ENCODE data around the gene CSF1R. TPM values are rescaled to one million over a fixed set of nuclear protein-coding genes. Genes with fewer than 3 reads are reported as not detected.

Gene CSF1R
- polyA plus RNA-seq, 1 of the 3 experiments (the other 2 are of a cell fraction) = 0.25 TPM

- Histone ChIP-seq H3K27me3 (ENCODE audit: insufficient read depth) (no peaks in the 10 kb centered on the region), H4K20me1 (ENCODE audit: insufficient read depth) (no peaks in the 10 kb centered on the region), H3K4me2 (peak overlapping the region; percentile 62), H3K9ac (peak overlapping the region; percentile 42; the same call in 1 of the 2 replicates), H3K4me1 (ENCODE audit: control insufficient read depth in 1 of 2, insufficient read depth in 2 of 2, low read depth in 1 of 2, low read length in 1 of 2) (peaks cover 6 to 22% of the 10 kb centered on the region in 2 experiments), H3F3A (replicated peaks; ENCODE audit: insufficient read depth) (peaks cover 32% of the 10 kb centered on the region), H2AFZ (ENCODE audit: low read depth) (no peak overlapping the region), H3K9me2 (no peaks in the 10 kb centered on the region), H3K36me3 (replicated peaks in 1 of 2; ENCODE audit: control insufficient read depth in 1 of 2, insufficient read depth in 2 of 2, low read length in 1 of 2) (peaks cover 72 to 80% of the 10 kb centered on the region in 2 experiments), H3K27ac (ENCODE audit: low read depth in 2 of 2, low read length in 1 of 2) (peak overlapping the region; percentile 43 to 94), H3K79me2 (ENCODE audit: insufficient read depth) (peaks cover 24% of the 10 kb centered on the region; the same call in 1 of the 2 replicates), H3K4me3 (ENCODE audit: low read depth in 2 of 2, low read length in 1 of 2) (no peak overlapping the region), H3K9me3 (no peaks in the 10 kb centered on the region)
- DNase-seq = no peak
- TF ChIP-seq TAF1 (IDR thresholded peaks at IDR 0.05; ENCODE audit: borderline replicate concordance, low read depth, low read length) (no peak), NFIC (IDR thresholded peaks at IDR 0.05; ENCODE audit: borderline replicate concordance) (peak; percentile 66; the same call in 1 of the 2 replicates), JUND (IDR thresholded peaks at IDR 0.05) (no peak), FOXJ3 (CRISPR knock-in tag; IDR thresholded peaks at IDR 0.05) (no peak), MXI1 (IDR thresholded peaks at IDR 0.05; ENCODE audit: low read depth, low read length) (no peak)
- ChIA-PET POLR2A (no interaction called here), CTCF (interaction anchor here (0.9 to 1.9 kb wide), 3 partner anchors 13 to 210 kb away, joined by 3 to 6 read pairs (median 3); partner anchors contain the start of gene SLC6A7)
Measured at GRCh38 chr5:150044329-150044681, 42.0 kb downstream of the CSF1R start.

- peaks cover 74 to 79% of the 10 kb centered on the region in 2 experiments for H3K36me3 ChIP-seq (replicated peaks in 1 of 2; ENCODE audit: control insufficient read depth in 1 of 2, insufficient read depth in 2 of 2, low read length in 1 of 2)
- peak overlapping the region; percentile 62 for H3K4me2 ChIP-seq
- POLR2A ChIA-PET = no interaction called here
Measured at GRCh38 chr5:150043657-150044328, 42.6 kb downstream of the CSF1R start.

More at GRCh38 chr5:150043657-150044328, 42.6 kb downstream of the CSF1R start:
- H4K20me1 ChIP-seq (ENCODE audit: insufficient read depth) = no peaks in the 10 kb centered on the region
- no peak overlapping the region for H3K4me3 ChIP-seq (ENCODE audit: low read depth in 2 of 2, low read length in 1 of 2)
- H3K79me2 ChIP-seq (ENCODE audit: insufficient read depth) = peaks cover 28% of the 10 kb centered on the region; the same call in 1 of the 2 replicates
- peak overlapping the region; percentile 42; the same call in 1 of the 2 replicates for H3K9ac ChIP-seq
- H2AFZ ChIP-seq (ENCODE audit: low read depth) = no peak overlapping the region
- no peaks in the 10 kb centered on the region for H3K9me3 ChIP-seq
- no peaks in the 10 kb centered on the region for H3K27me3 ChIP-seq (ENCODE audit: insufficient read depth)
- peak overlapping the region; percentile 43 to 94 for H3K27ac ChIP-seq (ENCODE audit: low read depth in 2 of 2, low read length in 1 of 2)
- no peaks in the 10 kb centered on the region for H3K9me2 ChIP-seq
- no peak for DNase-seq
- CTCF ChIA-PET = interaction anchor here (1.0 kb wide), 1 partner anchor 10 kb away, joined by 3 read pairs; no protein-coding TSS in a partner anchor
- 64% methylated on average over 4 of the region's 4 CpGs for WGBS (ENCODE audit: low lambda C conversion rate)
- H3F3A ChIP-seq (replicated peaks; ENCODE audit: insufficient read depth) = peaks cover 32% of the 10 kb centered on the region
- H3K4me1 ChIP-seq (ENCODE audit: control insufficient read depth in 1 of 2, insufficient read depth in 2 of 2, low read depth in 1 of 2, low read length in 1 of 2) = peaks cover 6 to 22% of the 10 kb centered on the region in 2 experiments
- TF ChIP-seq TEAD4 (IDR thresholded peaks at IDR 0.05; ENCODE audit: borderline replicate concordance, insufficient read depth) = no peak
- no peak for TF ChIP-seq MXI1 (IDR thresholded peaks at IDR 0.05; ENCODE audit: low read depth, low read length)
- TF ChIP-seq FOSL2 (IDR thresholded peaks at IDR 0.05; ENCODE audit: borderline replicate concordance, low read depth) = 0 out of 2 replicates have a peak, but pooled peaks have one; percentile 2
- TF ChIP-seq NRF1 (IDR thresholded peaks at IDR 0.05; ENCODE audit: low read depth, low read length) = no peak
- TF ChIP-seq YY1 (IDR thresholded peaks at IDR 0.05; ENCODE audit: low read depth) = no peak
- no peak for TF ChIP-seq FOXJ3 (CRISPR knock-in tag; IDR thresholded peaks at IDR 0.05)
- TF ChIP-seq PBX3 (IDR thresholded peaks at IDR 0.05) = 0 out of 2 replicates have a peak, but pooled peaks have one; percentile 2
- no peak for TF ChIP-seq FOXM1 (IDR thresholded peaks at IDR 0.05; ENCODE audit: low read depth)
- TF ChIP-seq TCF12 (IDR thresholded peaks at IDR 0.05) = peak; percentile 8; the same call in 1 of the 2 replicates
